ENCODE data around the gene EBF4. TPM values are rescaled to one million over a fixed set of nuclear protein-coding genes. Genes with fewer than 3 reads are reported as not detected.
A peak's percentile ranks its signal among the peaks of the same experiment; 100 is the strongest.

Gene EBF4
- total RNA-seq, 1 donor = 0.09 TPM

- no peak for DNase-seq (ENCODE audit: low read depth)
- TF ChIP-seq, protein P1, sequence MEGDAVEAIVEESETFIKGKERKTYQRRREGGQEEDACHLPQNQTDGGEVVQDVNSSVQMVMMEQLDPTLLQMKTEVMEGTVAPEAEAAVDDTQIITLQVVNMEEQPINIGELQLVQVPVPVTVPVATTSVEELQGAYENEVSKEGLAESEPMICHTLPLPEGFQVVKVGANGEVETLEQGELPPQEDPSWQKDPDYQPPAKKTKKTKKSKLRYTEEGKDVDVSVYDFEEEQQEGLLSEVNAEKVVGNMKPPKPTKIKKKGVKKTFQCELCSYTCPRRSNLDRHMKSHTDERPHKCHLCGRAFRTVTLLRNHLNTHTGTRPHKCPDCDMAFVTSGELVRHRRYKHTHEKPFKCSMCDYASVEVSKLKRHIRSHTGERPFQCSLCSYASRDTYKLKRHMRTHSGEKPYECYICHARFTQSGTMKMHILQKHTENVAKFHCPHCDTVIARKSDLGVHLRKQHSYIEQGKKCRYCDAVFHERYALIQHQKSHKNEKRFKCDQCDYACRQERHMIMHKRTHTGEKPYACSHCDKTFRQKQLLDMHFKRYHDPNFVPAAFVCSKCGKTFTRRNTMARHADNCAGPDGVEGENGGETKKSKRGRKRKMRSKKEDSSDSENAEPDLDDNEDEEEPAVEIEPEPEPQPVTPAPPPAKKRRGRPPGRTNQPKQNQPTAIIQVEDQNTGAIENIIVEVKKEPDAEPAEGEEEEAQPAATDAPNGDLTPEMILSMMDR (IDR thresholded peaks at IDR 0.05; ENCODE audit: insufficient read depth, low read length) = no peak
- H3K4me3 ChIP-seq (ENCODE audit: low read depth, low read length) = peak overlapping the region; percentile 99
Observed at GRCh38 chr20:2654384-2654822, 38.2 kb upstream of the EBF4 start.

DNA sequence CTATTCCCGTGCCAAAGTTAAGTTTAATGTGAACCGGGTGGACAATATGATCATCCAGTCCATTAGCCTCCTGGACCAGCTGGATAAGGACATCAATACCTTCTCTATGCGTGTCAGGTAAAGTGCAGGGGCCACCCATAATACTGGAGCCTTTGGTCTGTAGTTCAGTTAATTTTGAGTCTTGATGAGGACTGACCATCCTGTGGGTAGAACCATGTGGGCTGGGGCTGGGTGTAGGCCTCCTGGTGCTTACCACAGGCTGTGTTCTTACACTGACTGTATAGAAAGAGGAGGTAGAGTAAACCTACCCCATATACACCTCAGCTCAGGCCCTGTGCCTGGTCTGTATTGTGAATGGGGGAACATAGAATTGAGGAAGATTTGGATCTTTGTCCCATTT, 37.7 kb upstream of the EBF4 start:
- DNase-seq (ENCODE audit: low read depth) = no peak
- H3K4me3 ChIP-seq (ENCODE audit: low read depth, low read length) = peak overlapping the region; percentile 11
- TF ChIP-seq, protein P1 (IDR thresholded peaks at IDR 0.05; ENCODE audit: insufficient read depth, low read length) = no peak

GRCh38 chr20:2655331-2656116, 37.1 kb upstream of the EBF4 start:
- TF ChIP-seq, protein P1 (IDR thresholded peaks at IDR 0.05; ENCODE audit: insufficient read depth, low read length) = no peak
- H3K4me3 ChIP-seq (ENCODE audit: low read depth, low read length) = no peak overlapping the region
- DNase-seq (ENCODE audit: low read depth) = no peak

- H3K4me3 ChIP-seq (ENCODE audit: low read depth, low read length) = no peak overlapping the region
- TF ChIP-seq, protein P1 (IDR thresholded peaks at IDR 0.05; ENCODE audit: insufficient read depth, low read length) = no peak
- DNase-seq (ENCODE audit: low read depth) = no peak
Observed at GRCh38 chr20:2656471-2657117, 36.0 kb upstream of the EBF4 start.

DNA sequence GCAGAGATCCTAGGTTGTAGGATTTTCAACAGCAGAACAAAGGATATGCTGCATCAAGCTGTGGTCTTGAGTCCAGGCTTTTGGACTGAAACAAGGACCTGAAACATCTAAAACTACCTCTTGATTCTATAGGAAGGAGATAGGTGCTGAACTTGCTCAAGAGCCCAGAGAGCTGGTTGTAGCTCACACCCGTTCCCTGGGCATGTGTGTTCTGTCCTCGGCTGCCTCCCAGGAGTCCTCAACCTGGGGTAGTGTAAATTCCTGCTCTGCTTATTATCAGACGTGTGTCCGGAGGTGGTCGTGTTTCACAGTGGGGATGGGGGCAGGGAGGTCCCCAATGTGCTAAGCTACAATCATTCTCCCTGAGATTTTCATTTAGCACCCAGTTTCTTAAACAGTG, 35.3 kb upstream of the EBF4 start:
- TF ChIP-seq, protein P1 (IDR thresholded peaks at IDR 0.05; ENCODE audit: insufficient read depth, low read length) = no peak
- H3K4me3 ChIP-seq (ENCODE audit: low read depth, low read length) = no peak overlapping the region
- no peak for DNase-seq (ENCODE audit: low read depth)

- TF ChIP-seq, protein P1 (IDR thresholded peaks at IDR 0.05; ENCODE audit: insufficient read depth, low read length) = no peak
- no peak overlapping the region for H3K4me3 ChIP-seq (ENCODE audit: low read depth, low read length)
- no peak for DNase-seq (ENCODE audit: low read depth)
Observed at GRCh38 chr20:2657674-2658073, 34.9 kb upstream of the EBF4 start.

All from fibroblast of the aortic adventitia (primary cell).